ENCODE results near the gene RNF220. TPM values are rescaled to one million over a fixed set of nuclear protein-coding genes. Genes with fewer than 3 reads are reported as not detected.

RNF220 gene
- 60.0 TPM for total RNA-seq

GRCh38 chr1:44405031-44405797 is at the start of gene RNF220:
RNF220 (plus strand) TSS chr1:44405255.
- intact Hi-C loops (cut with DNase I): loop anchor here (10.0 kb wide), 1 partner anchor 190 kb away; no protein-coding TSS in a partner anchor
- peak; percentile 76 for DNase-seq (ENCODE audit: low spot score)
- peak; percentile 89 for ATAC-seq

DNA sequence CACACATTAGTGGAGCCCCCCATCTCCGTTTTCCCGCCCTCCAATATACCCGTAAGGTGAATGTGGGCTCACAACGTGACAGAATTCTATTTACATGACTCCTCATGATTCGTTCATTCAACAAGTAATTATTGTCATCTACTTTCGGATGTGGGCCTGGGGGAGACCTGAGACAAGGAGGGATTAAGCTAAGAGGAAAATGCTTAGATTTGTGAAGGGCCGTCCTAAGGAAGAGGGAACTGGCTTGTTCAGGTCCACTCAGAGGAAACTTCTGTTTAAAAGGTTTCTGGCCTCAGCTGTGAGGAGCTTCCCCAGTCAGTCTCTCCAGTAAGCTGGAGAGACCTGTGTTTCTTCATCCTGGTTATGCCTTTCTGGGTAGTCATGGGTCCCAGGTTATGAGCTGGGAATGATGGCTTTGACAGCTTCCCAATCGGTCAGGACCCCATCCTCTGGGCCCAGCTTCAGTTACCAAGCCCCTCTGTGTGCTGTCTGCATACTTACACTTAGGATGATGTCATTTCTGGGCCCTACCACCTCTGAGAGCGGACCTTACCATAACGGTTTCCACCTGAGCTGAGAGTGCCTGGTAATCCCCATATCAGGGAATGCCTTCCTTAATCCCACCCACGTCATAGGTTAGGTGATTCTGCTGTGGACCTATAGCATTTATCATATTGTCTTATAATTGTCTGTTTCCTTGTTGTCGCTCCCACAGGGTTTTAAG is 49.3 kb upstream of the RNF220 start:
- DNase-seq (ENCODE audit: low spot score) (no peak), ATAC-seq (peak; percentile 1)
- intact Hi-C loops (cut with DNase I): no loop called here

DNA sequence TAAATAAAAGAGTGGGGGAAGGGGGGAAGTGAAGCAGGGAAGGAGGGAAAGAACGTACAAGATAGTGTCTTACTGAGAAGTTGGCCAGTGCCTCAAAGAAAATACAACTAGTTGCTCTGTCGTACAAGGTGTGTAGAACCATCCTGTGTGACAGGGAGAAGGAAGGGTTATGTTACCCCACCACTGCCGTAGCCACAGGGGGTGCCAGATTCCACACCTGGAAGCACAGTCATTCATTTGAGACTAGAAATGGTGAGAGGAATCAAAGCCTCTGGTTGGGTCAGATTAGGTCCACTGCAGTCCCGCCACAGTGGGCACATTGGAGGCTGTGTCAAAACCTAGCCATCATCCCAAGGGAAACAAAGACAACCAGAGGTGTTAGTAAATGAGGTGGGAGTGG is 47.3 kb upstream of the RNF220 start:
- ATAC-seq (no peak), DNase-seq (ENCODE audit: low spot score) (no peak)
- intact Hi-C loops (cut with DNase I): no loop called here

GRCh38 chr1:44359234-44359935 is 45.7 kb upstream of the RNF220 start:
- intact Hi-C loops (cut with DNase I): no loop called here
- DNase-seq (ENCODE audit: low spot score) (no peak), ATAC-seq (no peak)

DNA sequence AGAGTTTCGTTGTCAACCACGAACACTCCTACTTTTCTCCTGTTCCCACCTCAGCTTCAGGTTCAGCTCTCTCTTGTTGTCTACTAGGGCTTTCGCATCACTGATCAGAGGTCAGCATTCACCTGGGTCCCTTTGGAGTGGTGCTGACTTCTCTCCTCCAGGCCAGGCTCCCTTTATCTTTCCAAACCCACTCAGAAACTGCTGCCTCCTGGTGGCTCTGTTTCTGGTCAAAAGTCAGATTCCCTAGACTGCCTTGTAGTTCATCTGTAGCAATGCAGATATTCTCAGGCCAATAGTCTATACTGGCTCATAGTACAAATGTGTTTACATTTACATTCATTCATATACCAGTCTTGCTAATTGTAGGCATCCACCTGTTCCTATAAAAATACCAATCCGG is 43.6 kb upstream of the RNF220 start:
- intact Hi-C loops (cut with DNase I): no loop called here
- DNase-seq (ENCODE audit: low spot score): no peak
- ATAC-seq: no peak

DNA sequence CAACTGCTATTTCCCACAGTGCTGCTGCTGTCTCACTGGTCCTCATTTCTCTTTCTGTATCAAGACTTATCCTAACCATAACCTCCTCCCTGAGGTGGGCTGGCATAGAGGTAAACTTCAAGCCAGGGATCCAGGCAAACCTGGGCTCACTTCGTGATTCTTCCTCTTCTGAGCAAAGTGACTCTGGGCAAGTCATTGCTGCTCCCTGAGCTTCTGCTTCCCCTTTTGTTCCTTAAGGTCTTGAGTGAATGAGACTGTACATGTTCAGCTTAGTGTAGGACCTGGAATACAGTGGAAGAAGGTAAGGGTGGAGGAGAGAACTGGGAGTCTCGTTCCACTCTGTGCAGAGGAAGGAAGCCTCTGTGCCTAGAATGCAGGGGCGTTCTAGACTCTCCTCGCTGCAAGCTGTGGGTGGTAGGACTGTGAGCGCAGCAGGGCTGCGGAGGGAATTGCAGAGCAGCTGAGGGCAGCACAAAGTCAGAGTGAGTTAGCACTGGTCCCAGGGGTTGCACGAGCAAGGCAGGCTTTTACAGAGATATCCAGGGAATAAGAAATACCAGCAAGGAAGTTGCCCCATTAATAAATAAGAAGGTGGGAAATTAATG is 38.6 kb upstream of the RNF220 start:
- intact Hi-C loops (cut with DNase I): no loop called here
- ATAC-seq (no peak), DNase-seq (ENCODE audit: low spot score) (no peak)

DNA sequence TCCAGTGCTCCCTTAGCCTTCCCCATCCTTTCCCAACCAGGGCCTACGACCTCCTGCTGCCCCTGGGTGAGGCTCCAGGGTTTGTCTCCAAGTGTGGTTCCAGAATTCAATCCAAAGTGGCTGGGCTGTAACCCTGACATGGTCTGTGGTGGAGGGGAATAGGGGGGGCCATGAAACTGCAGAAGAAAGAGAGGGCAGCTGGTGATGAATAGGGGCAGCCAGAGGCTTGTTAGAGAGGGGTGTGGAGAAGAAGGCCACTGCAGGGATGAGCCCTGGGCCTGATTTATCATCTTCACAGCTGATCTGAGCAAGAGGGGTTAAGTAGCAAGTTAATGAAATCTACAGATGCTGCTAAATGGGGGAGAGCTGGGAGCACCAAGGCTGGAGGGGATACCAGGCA is 37.1 kb upstream of the RNF220 start:
- intact Hi-C loops (cut with DNase I): no loop called here
- no peak for DNase-seq (ENCODE audit: low spot score)
- no peak for ATAC-seq

- DNase-seq (ENCODE audit: low spot score): no peak
- intact Hi-C loops (cut with DNase I): no loop called here
- no peak for ATAC-seq
Measured at GRCh38 chr1:44368471-44369151, 36.4 kb upstream of the RNF220 start.

DNA sequence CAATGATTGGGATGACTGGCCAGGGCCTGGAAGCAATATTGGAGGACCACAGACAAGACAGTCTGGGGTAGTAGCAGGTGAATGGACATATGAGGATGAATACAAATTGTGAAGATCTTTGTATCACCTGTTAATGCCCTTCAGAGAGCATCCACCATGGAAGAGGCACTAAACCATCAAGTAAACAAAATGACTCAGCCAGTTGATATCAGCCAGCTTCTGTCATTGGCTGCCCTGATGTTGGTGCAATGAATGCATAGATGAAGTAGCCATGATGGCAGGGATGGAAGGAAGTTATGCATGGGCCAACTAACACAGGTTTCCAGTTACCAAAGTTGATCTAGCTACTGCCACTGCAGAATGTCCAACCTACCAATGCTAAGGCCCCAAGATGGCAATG is 33.8 kb upstream of the RNF220 start:
- intact Hi-C loops (cut with DNase I): loop anchor here (10.0 kb wide), 1 partner anchor 224 kb away; no protein-coding TSS in a partner anchor
- no peak for DNase-seq (ENCODE audit: low spot score)
- no peak for ATAC-seq

DNA sequence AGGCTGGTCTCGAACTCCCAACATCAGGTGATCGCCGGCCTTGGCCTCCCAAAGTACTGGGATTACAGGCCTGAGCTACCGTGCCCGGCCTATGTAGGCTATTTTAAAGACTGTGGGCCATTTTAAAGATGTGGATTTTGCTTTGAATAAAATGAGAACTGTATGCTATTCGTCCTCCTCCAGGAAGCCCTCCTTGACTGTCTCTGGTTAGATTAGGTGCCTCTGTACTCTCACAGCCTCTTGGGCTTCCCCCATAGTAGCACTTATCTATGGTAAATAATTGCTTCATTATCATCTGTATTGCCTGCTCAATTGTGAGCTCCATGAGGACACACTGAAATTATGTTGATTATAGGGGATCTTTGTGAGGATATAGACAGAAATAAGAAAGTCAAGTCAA is 29.5 kb upstream of the RNF220 start:
- intact Hi-C loops (cut with DNase I): loop anchor here (10.0 kb wide), 1 partner anchor 219 kb away; no protein-coding TSS in a partner anchor
- DNase-seq (ENCODE audit: low spot score) (no peak), ATAC-seq (no peak)

DNA sequence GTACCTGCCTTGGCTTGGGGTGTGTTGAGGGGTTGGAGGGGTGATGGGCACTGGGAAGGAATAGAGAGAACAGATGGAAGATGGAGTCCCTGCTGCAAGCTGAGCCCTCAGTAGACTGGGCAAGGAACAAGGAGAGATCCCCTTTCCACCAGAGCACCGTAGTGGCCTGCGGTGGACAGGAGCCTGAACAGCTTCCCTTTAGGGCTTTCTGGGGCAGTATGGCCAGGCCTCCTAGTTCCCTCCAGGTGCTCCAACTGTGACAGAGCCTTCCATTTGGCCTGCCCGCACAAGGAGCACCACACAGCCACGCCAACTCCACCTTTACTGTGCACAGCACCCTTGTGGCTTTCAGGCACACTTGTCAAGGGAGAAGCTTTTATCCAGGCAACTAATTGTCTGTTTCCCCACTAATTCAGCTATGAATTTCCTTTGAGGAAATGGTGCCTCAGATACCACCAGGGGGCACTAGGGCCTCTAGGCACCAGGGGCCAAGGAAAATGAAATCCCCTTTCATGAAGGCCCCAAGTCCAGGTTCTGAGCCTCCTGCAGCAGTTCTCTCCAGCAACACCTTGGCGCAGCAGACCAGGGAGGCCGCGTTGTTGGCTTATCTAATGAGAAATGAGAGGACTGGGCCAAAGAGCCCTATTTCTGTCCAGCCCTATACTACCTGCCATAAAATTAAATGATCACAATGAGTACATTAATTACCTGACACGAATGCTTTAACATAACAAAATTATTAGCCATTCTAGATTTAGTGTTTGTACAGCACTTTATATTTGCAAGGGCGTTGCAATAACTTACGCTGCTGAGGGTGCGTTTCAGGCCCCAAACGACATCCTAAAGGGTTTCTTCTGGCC is 26.9 kb upstream of the RNF220 start:
- DNase-seq (ENCODE audit: low spot score) (peak; percentile 65), ATAC-seq (peak; percentile 26)
- intact Hi-C loops (cut with DNase I): loop anchor here (10.0 kb wide), 1 partner anchor 217 kb away; no protein-coding TSS in a partner anchor

DNA sequence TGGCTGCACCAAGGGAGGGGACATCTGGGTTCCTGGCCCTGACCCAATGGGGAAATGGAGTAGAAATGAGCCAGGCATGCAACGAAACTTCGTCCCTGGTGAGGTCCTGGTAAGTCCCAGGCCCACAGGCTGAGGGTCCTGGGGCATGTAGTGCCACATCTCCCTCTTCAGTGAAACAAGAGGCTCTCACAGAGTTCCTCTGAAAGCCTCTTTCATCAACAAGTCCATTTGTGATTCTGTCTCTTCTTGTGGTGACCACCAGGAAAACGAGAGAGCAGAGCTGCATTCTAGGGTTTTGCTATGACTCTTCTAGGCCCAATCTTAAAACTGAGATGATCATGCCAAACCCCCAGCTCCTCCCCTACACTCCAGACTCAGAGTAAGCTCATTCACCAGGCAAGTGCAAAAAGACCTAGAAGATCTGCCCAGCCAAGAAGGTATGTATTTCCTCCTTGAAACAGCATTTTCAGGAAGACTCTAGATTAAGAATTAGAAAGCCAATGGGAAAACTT is 24.3 kb upstream of the RNF220 start:
- intact Hi-C loops (cut with DNase I): no loop called here
- no peak for ATAC-seq
- no peak for DNase-seq (ENCODE audit: low spot score)

DNA sequence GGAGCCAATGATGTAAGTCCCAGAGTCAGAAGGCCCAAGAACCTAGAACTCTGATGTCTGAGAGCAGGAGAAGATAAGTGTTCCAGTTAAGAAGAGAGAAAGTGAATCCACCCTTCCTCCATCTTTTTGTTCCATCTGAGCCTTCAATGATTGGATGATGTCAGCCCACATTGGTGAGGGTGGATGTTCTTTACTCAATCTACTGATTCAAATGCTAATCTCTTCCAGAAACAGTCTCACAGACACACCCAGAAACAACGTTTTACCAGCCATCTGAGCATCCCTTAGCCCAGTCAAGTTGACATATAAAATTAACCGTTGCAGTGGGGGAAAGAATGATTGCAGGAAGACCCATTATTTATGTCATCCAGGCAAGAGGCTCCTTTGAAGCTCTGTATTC is 16.5 kb upstream of the RNF220 start:
- no peak for DNase-seq (ENCODE audit: low spot score)
- ATAC-seq: no peak
- intact Hi-C loops (cut with DNase I): no loop called here

DNA sequence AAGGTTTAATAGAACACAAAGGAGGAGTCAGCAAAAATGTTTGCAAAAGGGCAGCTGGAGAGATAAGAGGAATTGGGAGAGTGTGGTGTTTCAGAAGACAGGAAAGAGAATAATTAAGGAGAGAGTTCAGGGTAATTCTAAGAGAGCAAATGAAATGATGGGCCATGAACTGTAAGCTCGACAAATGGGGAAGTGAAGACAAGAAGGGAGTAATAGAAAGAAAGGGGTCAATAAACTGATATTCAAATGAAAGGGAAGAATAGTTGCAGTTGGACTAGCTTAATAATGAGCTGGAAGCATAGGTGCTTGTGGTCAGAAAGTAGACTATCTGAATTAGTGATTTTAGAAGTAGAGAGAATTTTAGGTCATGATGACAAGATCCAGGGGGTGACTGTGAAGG is 15.6 kb upstream of the RNF220 start:
- intact Hi-C loops (cut with DNase I): no loop called here
- ATAC-seq: no peak
- DNase-seq (ENCODE audit: low spot score): no peak

DNA sequence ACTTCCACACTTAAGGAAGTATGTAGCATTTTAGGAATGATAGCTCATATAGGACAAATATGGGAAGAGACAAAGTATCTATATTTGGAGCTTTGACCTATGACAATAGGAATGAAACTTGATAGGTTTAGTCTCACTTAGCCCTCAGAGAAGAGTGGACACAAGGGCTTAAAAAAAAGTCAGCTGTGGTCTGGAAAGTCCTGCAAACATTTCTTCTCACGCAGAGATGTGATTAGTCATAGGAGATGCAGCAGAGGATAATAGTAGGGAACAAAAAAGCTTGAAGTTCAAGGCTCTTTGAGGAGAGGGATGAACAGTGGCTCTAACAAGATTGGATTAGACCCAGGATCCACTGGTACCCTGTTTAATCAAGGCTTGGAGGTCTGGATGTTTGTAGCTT is 14.8 kb upstream of the RNF220 start:
- DNase-seq (ENCODE audit: low spot score) (no peak), ATAC-seq (no peak)
- intact Hi-C loops (cut with DNase I): no loop called here

GRCh38 chr1:44401256-44402228 is 3.5 kb upstream of the RNF220 start:
- DNase-seq (ENCODE audit: low spot score): no peak
- no peak for ATAC-seq
- intact Hi-C loops (cut with DNase I): loop anchor here (10.0 kb wide), 1 partner anchor 193 kb away; no protein-coding TSS in a partner anchor
